Esophagus muscularis mucosa (tissue), 3 donors: ENCODE measurements around the gene EEF1A1.

Source experiments
- EP300 ChIP-seq: sonication (generic); formaldehyde crosslinking; IDR thresholded peaks from one replicate; pipeline ENCODE4 v1.6.1; 2017; ENCODE audit warnings: antibody characterized with exemption
- POLR2A ChIP-seq: fragments of 450-650 bp; IDR thresholded peaks from one replicate; pipeline ENCODE4 v1.6.1; 2017; ENCODE audit warnings: antibody characterized with exemption, moderate library complexity, mild to moderate bottlenecking, low read depth
- POLR2AphosphoS5 ChIP-seq, 2 donors: sonication (generic); formaldehyde crosslinking; IDR thresholded peaks; one replicate each; pipeline ENCODE4 v1.6.1; 2017; ENCODE audit warnings: antibody characterized with exemption in 2 of 2

GRCh38 chr6:73504160-73504559 is 16.7 kb downstream of the EEF1A1 start:
- TF ChIP-seq EP300 = no peak
- no peak for TF ChIP-seq POLR2AphosphoS5 (IDR thresholded peaks at IDR 0.05)
- TF ChIP-seq POLR2A = no peak
